HepG2 (cell line): ENCODE data around the gene TRIP6. TPM values are rescaled to one million over a fixed set of nuclear protein-coding genes. Genes with fewer than 3 reads are reported as not detected.

Experiments
- FOSL1 ChIP-seq: sonication (generic); formaldehyde crosslinking; IDR thresholded peaks from 2 replicates; pipeline ENCODE4 v1.9.0; 2021; ENCODE audit warnings: missing genetic modification reagents, borderline replicate concordance
- KLF13 ChIP-seq: sonication (generic); formaldehyde crosslinking; IDR thresholded peaks from 2 replicates; pipeline ENCODE4 v1.4.0; 2020; ENCODE audit warnings: mild to moderate bottlenecking, missing genetic modification reagents
- MTA3 ChIP-seq: sonication (generic); formaldehyde crosslinking; IDR thresholded peaks from 2 replicates; pipeline ENCODE4 v1.4.0; 2020; ENCODE audit warnings: missing genetic modification reagents
- NCOA5 ChIP-seq: sonication (generic); formaldehyde crosslinking; IDR thresholded peaks from 2 replicates; pipeline ENCODE4 v1.4.0; 2020; ENCODE audit warnings: missing genetic modification reagents
- SPEN ChIP-seq: sonication (generic); formaldehyde crosslinking; IDR thresholded peaks from 2 replicates; pipeline ENCODE4 v1.5.1; 2020; ENCODE audit warnings: low read depth, mild to moderate bottlenecking, missing genetic modification reagents
- TAF15 ChIP-seq: fragments of 200-400 bp; formaldehyde crosslinking; IDR thresholded peaks from one replicate; pipeline ENCODE4 v1.6.1; 2018; ENCODE audit warnings: mild to moderate bottlenecking, low read depth, low read length; ENCODE audit not compliant: poor library complexity, severe bottlenecking
- ZNF546 ChIP-seq: sonication (generic); formaldehyde crosslinking; conservative IDR thresholded peaks from 2 replicates; pipeline ENCODE4 v1.8.1; 2023; ENCODE audit warnings: mild to moderate bottlenecking, missing genetic modification reagents
- ZNF567 ChIP-seq: sonication (generic); formaldehyde crosslinking; IDR thresholded peaks from 2 replicates; pipeline ENCODE4 v1.8.1; 2023; ENCODE audit warnings: mild to moderate bottlenecking, missing genetic modification reagents, borderline replicate concordance
- ZNF598 ChIP-seq: sonication (generic); formaldehyde crosslinking; IDR thresholded peaks from 2 replicates; pipeline ENCODE4 v1.5.1; 2020; ENCODE audit warnings: mild to moderate bottlenecking, missing genetic modification reagents, borderline replicate concordance
- ZNF773 ChIP-seq: sonication (generic); formaldehyde crosslinking; IDR thresholded peaks from 2 replicates; pipeline ENCODE4 v1.4.0; 2020; ENCODE audit warnings: missing genetic modification reagents, borderline replicate concordance
- ZNF816 ChIP-seq: sonication (generic); formaldehyde crosslinking; IDR thresholded peaks from 2 replicates; pipeline ENCODE4 v1.8.0; 2022; ENCODE audit warnings: missing genetic modification reagents, mild to moderate bottlenecking, borderline replicate concordance
- polyA plus RNA-seq, 8 experiments: library from polyadenylated mRNA; depleted of rRNA in 3 of 8; stranded (reverse) in 7 of 8; unstranded in 1 of 8; fragments of >200 nt; fragmentation: Illumina TruSeq in 4 of 8; extraction: Trizol in 4 of 8; gene quantifications; 2 replicates each; pipeline versions ENCODE4 v1.2.1 to v1.2.3, GENCODE V29; 2011 to 2016; ENCODE audit warnings: low read depth in 4 of 8, missing spikeins in 1 of 8, mixed read lengths in 1 of 8; ENCODE audit not compliant: insufficient read depth in 1 of 8
- total RNA-seq, 5 experiments: library from RNA; depleted of rRNA; stranded (reverse); fragments of >200 nt; fragmentation: Illumina TruSeq; extraction: Trizol; gene quantifications; 2 replicates each; pipeline ENCODE4 v1.2.3, GENCODE V29; 2016; ENCODE audit warnings: low read depth in 1 of 5
- TF ChIP-seq, protein P1 (sequence below): sonication (generic); formaldehyde crosslinking; conservative IDR thresholded peaks from 2 replicates; pipeline ENCODE4 v1.8.0; 2022; ENCODE audit warnings: missing genetic modification reagents
- TF ChIP-seq, protein P2 (sequence below): sonication (generic); formaldehyde crosslinking; IDR thresholded peaks from 2 replicates; pipeline ENCODE4 v1.4.0; 2020; ENCODE audit warnings: mild to moderate bottlenecking, missing genetic modification reagents, borderline replicate concordance
- TF ChIP-seq, protein P3 (sequence below): IDR thresholded peaks from 2 replicates; pipeline ENCODE4 v1.4.0; 2020; ENCODE audit warnings: mild to moderate bottlenecking, missing genetic modification reagents
- TF ChIP-seq, protein P4 (sequence below): sonication (generic); formaldehyde crosslinking; IDR thresholded peaks from 2 replicates; pipeline ENCODE4 v1.4.0; 2020; ENCODE audit warnings: mild to moderate bottlenecking, low read depth, missing genetic modification reagents
- TF ChIP-seq, protein P5 (sequence below): sonication (generic); formaldehyde crosslinking; IDR thresholded peaks from 2 replicates; pipeline ENCODE4 v1.8.0; 2022; ENCODE audit warnings: mild to moderate bottlenecking, missing genetic modification reagents, moderate library complexity

Gene TRIP6
- total and polyA plus RNA-seq, 2 of the 13 experiments (the other 11 are each of a cell fraction or from before 2014, with no cell fraction given): 0.34 to 0.38 TPM

DNA sequence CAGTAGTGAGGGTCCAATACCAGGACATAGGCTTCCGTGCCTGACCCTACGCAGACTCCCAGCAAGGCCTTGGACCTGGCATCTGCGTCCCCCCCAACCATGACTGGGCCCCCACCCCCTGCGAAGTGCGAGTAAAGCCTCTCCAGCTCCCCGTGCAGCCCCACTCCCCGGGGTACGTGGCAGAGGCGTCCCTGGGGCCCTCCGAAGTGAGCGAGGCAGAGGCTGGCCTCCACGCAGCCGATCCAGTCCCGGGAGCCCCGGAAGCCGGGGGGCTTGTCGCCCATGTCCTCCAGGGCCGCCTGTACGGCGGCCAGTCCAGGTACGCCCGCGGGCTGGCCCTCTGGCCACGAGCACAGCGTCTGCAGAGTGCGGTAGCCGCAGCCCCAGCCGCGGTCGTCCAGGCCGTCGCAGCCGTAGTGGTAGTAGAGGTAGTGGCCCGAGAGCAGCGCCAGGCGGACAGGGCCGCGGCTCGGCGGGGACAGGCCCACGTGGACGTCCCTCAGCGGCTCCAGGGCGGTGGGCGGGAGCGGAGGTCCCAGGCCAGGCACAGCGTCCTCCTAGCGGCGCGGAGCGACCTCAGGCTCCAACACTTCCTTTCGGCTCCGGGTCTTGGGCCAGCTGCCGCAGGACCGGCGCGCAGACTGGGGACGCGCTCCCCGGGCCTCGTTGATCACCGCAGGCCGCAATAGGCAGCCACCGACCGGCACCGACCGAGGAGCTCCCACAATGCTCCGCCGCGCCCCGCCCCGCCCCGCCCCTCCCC is 22.0 kb downstream of the TRIP6 start, which contains the start of gene UFSP1 (continued):
- TF ChIP-seq, protein P1, sequence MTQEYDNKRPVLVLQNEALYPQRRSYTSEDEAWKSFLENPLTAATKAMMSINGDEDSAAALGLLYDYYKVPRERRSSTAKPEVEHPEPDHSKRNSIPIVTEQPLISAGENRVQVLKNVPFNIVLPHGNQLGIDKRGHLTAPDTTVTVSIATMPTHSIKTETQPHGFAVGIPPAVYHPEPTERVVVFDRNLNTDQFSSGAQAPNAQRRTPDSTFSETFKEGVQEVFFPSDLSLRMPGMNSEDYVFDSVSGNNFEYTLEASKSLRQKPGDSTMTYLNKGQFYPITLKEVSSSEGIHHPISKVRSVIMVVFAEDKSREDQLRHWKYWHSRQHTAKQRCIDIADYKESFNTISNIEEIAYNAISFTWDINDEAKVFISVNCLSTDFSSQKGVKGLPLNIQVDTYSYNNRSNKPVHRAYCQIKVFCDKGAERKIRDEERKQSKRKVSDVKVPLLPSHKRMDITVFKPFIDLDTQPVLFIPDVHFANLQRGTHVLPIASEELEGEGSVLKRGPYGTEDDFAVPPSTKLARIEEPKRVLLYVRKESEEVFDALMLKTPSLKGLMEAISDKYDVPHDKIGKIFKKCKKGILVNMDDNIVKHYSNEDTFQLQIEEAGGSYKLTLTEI (CRISPR knock-in tag): no peak; the same call in 1 of the 2 replicates
- TF ChIP-seq, protein P2, sequence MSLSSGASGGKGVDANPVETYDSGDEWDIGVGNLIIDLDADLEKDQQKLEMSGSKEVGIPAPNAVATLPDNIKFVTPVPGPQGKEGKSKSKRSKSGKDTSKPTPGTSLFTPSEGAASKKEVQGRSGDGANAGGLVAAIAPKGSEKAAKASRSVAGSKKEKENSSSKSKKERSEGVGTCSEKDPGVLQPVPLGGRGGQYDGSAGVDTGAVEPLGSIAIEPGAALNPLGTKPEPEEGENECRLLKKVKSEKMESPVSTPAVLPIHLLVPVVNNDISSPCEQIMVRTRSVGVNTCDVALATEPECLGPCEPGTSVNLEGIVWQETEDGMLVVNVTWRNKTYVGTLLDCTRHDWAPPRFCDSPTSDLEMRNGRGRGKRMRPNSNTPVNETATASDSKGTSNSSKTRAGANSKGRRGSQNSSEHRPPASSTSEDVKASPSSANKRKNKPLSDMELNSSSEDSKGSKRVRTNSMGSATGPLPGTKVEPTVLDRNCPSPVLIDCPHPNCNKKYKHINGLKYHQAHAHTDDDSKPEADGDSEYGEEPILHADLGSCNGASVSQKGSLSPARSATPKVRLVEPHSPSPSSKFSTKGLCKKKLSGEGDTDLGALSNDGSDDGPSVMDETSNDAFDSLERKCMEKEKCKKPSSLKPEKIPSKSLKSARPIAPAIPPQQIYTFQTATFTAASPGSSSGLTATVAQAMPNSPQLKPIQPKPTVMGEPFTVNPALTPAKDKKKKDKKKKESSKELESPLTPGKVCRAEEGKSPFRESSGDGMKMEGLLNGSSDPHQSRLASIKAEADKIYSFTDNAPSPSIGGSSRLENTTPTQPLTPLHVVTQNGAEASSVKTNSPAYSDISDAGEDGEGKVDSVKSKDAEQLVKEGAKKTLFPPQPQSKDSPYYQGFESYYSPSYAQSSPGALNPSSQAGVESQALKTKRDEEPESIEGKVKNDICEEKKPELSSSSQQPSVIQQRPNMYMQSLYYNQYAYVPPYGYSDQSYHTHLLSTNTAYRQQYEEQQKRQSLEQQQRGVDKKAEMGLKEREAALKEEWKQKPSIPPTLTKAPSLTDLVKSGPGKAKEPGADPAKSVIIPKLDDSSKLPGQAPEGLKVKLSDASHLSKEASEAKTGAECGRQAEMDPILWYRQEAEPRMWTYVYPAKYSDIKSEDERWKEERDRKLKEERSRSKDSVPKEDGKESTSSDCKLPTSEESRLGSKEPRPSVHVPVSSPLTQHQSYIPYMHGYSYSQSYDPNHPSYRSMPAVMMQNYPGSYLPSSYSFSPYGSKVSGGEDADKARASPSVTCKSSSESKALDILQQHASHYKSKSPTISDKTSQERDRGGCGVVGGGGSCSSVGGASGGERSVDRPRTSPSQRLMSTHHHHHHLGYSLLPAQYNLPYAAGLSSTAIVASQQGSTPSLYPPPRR: no peak
- TF ChIP-seq TAF15 (peak; percentile 78), ZNF567 (CRISPR knock-in tag) (peak; percentile 91; the same call in 1 of the 2 replicates), ZNF546 (CRISPR knock-in tag) (peak; percentile 94), SPEN (CRISPR knock-in tag) (peak; percentile 91), ZNF816 (CRISPR knock-in tag) (peak; percentile 94), FOSL1 (CRISPR knock-in tag) (peak; percentile 22; the same call in 1 of the 2 replicates), ZNF773 (CRISPR knock-in tag) (0 out of 2 replicates have a peak, but pooled peaks have one; percentile 61), NCOA5 (CRISPR knock-in tag) (no peak), MTA3 (CRISPR knock-in tag) (no peak), KLF13 (CRISPR knock-in tag) (peak; percentile 87; the same call in 1 of the 2 replicates), ZNF598 (CRISPR knock-in tag) (peak; percentile 60)
- TF ChIP-seq, protein P3, sequence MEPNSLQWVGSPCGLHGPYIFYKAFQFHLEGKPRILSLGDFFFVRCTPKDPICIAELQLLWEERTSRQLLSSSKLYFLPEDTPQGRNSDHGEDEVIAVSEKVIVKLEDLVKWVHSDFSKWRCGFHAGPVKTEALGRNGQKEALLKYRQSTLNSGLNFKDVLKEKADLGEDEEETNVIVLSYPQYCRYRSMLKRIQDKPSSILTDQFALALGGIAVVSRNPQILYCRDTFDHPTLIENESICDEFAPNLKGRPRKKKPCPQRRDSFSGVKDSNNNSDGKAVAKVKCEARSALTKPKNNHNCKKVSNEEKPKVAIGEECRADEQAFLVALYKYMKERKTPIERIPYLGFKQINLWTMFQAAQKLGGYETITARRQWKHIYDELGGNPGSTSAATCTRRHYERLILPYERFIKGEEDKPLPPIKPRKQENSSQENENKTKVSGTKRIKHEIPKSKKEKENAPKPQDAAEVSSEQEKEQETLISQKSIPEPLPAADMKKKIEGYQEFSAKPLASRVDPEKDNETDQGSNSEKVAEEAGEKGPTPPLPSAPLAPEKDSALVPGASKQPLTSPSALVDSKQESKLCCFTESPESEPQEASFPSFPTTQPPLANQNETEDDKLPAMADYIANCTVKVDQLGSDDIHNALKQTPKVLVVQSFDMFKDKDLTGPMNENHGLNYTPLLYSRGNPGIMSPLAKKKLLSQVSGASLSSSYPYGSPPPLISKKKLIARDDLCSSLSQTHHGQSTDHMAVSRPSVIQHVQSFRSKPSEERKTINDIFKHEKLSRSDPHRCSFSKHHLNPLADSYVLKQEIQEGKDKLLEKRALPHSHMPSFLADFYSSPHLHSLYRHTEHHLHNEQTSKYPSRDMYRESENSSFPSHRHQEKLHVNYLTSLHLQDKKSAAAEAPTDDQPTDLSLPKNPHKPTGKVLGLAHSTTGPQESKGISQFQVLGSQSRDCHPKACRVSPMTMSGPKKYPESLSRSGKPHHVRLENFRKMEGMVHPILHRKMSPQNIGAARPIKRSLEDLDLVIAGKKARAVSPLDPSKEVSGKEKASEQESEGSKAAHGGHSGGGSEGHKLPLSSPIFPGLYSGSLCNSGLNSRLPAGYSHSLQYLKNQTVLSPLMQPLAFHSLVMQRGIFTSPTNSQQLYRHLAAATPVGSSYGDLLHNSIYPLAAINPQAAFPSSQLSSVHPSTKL (CRISPR knock-in tag): no peak
- TF ChIP-seq, protein P4, sequence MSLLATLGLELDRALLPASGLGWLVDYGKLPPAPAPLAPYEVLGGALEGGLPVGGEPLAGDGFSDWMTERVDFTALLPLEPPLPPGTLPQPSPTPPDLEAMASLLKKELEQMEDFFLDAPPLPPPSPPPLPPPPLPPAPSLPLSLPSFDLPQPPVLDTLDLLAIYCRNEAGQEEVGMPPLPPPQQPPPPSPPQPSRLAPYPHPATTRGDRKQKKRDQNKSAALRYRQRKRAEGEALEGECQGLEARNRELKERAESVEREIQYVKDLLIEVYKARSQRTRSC (CRISPR knock-in tag): no peak
- TF ChIP-seq, protein P5, sequence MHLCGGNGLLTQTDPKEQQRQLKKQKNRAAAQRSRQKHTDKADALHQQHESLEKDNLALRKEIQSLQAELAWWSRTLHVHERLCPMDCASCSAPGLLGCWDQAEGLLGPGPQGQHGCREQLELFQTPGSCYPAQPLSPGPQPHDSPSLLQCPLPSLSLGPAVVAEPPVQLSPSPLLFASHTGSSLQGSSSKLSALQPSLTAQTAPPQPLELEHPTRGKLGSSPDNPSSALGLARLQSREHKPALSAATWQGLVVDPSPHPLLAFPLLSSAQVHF: peak; percentile 28; the same call in 1 of the 2 replicates
